HuH-7 (cell line): ENCODE data around the gene DPM1.
"Not testable (repeated sequence)": the region's sequence is repeated elsewhere in the genome, so short reads cannot be mapped to it uniquely, and the experiment has no call there.

ENCODE experiments used
- DNase-seq: peaks from one replicate; pipeline ENCODE4 v3.0.0; 2011; ENCODE audit warnings: low spot score

The DPM1 gene

DNA sequence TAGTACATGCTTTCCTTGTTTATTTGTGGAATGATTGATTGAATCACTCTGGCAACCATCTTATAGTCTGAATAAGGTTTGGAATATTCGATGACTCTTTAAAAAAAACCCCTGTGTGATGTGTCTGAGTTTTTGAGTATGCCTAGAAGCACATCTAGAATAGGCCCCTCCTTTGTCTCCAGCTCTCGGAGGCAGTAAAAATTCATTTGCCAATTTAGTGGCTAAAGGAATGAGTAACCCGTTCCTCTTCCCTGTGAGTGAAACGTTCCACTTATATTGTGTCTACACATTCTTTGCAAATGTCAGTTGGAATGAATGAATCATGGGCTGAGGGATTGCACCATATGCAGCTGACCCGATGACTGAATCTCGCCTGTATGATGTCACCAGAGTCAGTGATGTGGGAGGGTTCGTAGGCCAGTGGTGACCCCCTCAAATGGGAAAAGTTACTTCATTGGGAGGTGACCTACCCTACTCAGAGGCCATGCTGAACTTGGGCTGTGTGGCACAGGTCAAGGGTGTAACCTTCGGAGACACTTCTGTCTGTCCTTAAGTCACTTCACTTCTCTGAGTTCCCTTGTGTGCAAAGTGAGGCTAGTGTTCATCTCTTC is 21.8 kb upstream of the DPM1 start:
- DNase-seq, result no peak

DNA sequence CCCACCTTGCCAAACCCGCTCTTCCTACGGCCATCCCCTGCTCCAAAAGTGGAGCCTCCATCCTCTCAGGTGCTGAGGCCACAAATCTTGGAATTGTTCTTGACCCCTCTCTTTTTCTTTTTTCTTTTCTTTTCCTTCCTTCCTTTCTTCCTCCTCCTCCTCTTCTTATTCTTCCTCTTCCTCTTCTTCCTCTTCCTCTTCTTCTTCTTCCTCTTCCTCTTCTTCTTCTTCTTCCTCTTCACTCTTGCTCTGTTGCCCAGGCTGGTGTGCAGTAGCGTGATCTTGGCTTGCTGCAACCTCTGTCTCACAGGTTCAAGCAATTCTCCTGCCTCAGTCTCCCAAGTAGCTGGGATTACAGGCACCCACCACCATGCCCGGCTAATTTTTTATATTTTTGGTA is 20.2 kb upstream of the DPM1 start:
- not testable (repeated sequence) for DNase-seq

DNA sequence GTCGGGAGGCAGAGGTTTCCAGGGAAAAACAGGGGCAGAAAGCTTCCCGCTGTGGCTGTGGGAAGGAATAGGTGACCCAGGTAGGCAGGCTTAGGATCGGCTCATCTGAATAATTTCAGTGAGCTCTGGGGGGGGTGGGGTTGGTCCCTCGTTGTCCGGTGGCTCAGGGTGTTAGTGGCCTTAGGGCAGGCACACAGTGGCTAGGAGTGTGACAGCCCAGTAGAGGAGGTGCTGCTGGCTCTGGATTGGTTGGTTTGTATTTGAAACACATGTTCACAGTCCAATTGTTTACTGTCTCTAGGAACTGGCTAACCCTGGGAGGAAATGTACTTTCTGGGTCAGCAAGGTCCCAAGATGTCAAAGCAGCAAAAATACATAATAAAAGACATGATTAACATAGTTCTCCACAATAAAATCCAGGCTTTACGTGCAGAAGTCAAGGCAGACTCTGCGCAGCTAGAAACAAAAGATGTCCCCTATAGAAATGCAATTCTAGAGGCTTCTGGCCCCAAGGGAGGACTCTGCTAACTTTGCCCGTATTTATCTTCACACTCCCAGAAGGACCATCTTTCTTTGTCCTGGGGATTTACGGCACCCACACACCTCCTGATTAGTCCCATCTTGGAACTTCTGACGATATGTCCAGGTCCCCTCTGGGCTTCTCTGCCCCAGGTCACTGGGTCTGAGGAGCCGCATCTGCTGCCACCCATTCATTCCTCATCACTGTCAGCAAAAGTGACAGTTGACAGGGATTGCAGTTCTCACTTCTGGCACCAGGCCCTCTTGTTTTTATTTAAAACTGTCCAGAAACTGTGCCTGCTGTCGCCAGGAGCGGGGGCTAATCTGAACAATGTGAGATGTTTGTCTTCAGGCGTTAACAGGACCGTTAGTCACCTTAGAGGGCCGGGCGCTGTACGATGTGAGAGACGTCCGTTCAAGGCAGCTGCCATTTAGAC is 19.0 kb upstream of the DPM1 start:
- no peak for DNase-seq

DNA sequence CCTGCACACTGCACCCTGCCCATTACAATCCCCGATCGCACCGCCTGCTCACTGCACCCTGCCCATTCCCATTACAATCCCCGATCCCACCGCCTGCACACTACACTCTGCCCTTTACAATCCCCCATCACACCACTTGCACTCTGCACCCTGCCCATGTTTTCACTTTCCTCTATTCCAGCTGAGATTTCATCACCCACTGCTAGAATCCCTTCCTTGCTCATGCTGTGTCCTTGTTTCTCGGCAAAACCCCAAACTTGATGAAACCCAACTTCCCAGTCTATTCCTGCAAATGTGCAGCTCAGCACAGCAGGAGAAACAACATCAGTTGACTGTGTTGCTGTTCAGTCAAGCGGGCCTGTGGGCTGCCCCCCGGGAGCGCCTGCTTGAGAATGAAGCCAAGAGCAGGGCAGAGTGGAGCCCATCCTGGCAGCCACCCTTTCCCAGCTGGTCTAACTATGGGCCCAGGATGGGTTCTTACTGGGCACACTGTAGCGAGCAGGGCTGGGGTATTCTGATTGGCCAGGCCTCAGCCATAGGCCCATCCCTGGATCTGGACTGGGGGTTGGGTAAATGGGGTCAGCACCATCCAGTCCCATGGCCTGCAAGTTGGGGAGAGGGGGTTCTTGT is 17.5 kb upstream of the DPM1 start:
- no peak for DNase-seq

DNA sequence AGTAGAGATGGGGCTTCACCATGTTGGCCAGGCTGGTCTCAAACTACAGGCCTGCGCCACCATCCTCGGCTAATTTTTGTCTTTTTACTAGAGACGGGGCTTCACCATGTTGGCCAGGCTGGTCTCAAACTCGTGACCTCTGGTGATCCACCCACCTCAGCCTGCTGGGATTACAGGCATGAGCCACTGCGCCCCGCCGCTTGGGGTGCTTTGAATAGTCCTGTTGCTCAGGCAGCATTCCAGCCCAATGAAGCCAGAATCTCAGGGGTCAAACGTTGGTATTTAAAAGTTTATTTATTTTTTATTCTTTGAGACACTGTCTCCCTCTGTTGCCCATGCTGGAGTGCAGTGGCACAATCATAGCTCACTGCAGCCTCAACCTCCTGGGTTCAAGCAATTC is 11.6 kb upstream of the DPM1 start:
- no peak for DNase-seq

DNA sequence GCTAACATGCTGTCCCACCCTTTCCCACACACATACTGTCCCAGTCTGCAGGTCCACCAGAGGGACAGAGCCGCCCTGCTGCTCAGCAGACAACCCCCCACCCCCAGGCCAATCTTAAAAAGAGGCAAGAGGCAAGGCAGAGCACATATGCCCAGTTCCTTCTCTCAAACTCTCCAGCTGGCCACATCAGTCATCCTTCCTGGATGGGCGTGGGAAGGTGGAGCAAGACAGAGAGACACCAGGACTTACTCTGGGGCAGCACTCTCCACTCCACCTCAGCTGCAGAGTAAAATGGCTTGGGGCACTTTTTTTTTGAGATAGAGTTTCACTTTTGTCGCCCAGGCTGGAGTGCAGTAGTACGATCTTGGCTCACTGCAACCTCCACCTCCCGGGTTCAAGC is 11.1 kb upstream of the DPM1 start:
- DNase-seq, result no peak

DNA sequence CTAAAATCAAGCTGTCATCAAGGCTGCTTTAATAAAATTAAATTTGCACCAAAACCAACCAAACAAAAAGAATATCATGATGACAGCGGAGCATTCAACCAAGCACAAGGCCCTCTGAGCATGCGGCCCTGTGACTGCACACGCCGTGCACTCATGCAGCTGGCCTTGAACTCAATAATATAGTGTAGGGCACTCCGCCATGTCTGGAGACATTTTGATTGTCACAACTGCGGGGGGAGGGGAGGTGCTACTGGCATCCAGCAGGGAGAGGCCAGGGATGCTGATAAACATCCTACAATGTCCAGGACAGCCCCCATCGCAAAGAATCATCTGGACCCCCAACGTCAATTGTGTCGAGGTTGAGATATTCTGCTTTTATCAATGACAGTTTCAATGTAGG is 10.0 kb upstream of the DPM1 start:
- DNase-seq, result no peak

DNA sequence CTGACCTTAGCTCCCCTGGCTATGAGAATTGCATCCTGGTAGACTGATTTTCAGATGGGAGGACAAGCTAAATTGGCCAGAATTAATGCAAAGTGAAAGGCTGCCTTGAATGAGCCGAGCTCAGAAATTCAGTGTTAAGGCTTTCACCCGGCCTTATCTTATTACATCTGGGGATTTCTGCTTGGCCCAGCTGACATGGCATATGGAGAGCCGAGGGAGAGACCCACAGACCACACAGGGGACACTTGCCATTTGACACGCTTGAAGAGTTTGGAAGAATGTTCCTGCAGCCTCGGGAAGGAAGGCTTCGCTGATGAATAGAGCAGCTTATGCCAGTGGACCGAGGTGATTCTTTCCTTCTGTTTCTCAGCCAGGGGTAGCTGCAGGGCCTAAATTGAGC is 9.3 kb upstream of the DPM1 start:
- no peak for DNase-seq

DNA sequence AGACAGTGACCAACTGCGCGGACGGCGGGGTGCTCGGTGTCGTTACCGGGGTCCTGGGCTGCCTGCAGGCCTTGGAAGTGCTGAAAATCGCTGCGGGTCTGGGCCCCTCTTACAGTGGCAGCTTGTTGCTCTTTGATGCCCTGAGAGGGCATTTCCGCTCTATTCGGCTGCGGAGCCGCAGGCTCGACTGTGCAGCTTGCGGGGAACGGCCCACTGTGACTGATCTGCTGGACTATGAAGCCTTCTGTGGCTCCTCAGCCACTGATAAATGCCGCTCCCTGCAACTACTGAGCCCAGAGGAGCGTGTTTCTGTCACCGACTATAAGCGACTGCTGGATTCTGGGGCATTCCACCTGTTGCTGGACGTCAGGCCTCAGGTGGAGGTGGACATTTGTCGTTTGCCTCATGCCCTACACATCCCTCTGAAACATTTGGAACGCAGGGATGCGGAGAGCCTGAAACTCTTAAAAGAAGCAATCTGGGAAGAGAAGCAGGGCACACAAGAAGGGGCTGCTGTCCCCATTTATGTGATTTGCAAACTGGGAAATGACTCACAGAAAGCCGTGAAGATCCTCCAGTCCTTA is 1.3 kb upstream of the DPM1 start:
- DNase-seq, result no peak

DNA sequence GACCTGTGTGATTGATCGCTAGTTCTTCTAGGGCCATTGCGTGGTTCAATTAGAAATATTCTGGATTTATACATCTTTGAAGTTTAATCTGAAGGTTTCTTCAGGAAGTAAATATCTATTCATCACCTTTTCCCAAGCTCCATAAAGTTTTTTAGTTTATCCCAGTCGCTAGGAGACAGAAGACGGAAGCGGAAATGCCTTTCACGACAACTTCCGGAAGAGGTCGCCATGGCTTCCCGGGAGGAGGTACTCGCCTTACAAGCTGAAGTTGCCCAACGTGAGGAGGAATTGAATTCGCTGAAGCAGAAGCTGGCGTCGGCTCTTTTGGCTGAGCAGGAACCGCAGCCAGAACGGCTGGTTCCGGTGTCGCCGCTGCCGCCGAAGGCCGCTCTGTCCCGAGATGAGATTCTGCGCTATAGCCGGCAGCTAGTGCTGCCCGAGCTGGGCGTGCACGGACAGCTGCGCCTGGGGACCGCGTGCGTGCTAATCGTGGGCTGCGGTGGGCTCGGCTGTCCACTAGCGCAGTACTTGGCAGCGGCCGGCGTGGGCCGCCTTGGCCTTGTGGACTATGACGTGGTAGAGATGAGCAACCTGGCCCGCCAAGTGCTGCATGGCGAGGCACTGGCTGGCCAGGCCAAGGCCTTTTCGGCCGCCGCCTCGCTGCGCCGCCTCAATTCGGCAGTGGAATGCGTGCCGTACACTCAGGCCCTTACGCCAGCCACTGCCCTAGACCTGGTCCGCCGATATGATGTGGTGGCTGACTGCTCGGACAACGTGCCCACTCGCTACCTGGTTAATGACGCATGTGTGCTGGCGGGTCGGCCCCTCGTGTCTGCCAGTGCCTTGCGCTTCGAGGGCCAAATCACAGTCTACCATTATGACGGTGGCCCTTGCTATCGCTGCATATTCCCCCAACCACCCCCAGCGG is 547 bp upstream of the DPM1 start, which contains the start of gene MOCS3:
Gene MOCS3, plus strand, starts transcription at position 204 of the 928 bp plus-strand sequence. Its CDS starts 25 bp downstream, at position 229.
- DNase-seq, result peak; percentile 79

DNA sequence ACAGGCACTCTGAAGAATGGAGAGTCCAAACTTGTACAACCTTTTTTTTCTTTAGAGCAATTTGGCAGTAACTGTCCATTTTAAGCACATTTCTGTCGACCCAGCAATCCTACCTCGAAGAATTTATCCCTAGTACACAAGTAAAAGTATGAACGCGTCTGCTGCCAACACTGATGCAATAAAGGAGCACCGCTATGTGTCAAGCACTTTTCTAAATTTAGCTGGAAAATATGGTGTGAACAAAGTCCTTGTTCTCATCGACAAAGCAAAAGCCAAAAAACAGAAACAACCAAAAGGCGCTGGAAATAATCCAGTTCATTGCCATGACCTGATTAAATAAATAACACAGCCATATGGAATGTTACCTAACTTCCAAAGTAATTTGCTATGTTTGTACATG is 1.1 kb downstream of the DPM1 start:
- no peak for DNase-seq

DNA sequence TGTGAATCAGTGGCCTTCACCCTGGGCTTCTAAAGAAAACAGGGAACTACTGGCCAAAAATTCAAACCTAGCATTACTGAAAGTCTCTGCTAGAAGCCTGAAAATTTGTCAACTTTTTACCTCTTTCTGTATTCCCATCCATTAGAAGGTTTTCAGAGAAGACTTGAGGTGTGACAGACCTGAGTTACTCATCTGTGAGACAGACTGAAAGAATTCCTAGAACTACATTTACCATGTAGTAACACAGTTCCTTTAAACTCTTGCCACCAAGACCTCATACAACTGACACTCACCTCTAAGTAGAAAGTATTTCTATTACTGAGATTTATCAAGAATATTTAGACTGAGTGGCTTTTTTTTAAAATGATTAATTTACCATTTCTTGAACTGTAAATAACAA is 4.5 kb downstream of the DPM1 start:
- DNase-seq, result no peak

DNA sequence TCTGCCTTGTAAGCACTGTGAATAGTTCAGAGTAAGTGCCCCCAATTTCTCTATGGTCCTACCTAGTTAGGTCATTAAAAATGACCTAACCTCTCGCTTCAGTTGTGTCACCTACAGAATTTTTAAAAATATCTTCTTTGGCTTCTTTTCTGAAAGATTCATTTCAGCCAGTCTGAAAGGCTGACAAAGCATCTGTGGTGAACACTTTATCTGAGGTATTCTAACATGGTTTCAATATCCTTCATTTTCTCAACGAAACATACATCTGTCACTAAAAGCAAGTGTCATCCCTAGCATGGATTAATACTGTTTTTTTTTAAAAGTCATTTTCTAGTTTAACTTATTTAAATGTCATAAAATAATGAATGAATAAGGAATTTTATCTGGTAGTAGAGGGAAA is 5.1 kb downstream of the DPM1 start:
- no peak for DNase-seq

DNA sequence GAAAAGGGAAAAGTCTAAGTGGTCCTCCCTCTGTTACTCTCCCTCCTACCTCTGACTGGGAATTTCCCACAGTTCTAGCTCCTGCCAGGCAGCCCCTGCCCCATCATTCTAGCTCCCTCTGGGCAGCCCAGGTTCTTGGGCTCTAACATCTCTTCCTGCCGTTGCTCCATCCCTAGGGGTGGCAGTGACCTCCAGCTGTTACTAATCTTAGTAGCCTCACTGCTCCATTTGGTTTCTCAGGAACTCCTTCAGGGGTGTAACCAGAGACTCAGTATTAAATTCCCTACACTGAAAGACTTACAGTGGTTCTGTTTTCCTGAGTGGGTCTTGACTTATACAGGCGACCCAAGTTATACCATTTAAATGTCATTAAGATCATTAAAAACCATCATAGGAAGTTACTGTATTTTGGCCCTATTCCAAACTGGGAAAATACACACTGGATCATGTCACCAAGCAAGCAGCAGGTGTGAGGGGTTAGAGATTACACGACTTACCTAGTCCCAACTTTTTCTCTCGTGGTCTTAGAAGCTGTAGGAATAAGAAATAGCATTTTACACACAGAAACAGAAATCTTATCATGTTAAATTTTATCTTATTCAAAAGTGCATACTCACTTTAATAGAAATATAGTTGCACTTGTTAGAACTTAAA is 10.1 kb downstream of the DPM1 start:
- no peak for DNase-seq

DNA sequence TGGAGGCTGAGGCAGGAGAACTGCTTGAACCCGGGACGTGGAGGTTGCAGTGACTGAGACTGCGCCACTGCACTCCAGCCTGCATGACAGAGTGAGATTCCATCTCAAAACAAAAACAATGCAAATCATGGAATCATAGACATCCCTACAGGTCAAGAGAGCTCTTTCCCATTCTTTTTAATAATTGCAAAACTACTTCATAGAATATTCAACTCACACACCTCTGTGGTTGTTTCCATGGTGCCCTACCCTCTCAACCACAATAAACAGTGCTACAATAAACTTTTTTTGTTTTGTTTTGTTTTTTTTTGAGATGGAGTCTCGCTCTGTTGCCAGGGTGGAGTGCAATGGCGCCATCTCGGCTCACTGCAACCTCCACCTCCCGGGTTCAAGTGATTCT is 15.3 kb downstream of the DPM1 start:
- DNase-seq, result no peak

DNA sequence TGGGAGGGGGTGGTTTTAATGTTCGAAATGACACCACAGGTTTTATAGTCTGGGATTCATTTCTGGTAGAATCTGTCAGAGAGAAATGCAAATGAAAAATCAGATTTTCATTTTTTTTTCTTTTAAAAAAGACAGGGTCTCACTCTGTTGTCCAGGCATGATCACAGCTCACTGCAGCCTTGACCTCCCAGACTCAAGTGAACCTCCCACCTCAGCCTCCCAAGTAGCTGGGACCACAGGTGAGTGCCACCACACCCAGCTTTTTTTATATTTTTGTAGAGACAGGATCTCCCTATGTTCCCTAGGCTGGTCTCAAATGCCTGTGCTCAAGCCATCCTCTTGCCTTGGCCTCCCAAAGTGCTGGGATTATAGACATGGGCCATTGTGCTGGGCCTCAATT is 24.7 kb downstream of the DPM1 start:
- no peak for DNase-seq

DNA sequence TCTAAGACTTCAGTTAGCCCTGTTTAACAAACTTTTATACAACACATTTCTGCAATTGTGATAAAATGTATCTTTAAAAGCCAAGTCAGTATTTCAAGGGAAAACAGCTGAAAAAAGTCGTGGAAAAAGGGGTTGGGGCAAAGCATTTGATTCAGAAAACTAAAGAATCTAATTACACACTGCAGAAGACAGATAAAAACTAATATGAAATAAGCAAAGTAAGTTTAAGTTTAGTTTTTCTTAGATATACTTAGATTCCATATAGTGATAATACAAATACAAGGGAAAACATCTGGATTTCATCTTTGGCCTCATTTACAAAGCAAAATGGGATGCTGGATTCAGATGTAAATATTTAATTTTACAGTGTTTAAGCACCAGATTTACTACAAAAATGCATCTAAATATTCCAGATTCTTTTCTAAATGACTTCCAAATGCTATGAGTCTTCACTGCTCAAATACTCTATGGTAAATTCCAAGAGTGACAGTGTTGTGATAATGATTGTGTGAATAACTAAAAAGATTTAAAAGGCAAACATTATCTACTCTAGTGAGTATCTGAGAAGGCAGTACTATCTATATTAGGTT is 25.5 kb downstream of the DPM1 start:
- no peak for DNase-seq

DNA sequence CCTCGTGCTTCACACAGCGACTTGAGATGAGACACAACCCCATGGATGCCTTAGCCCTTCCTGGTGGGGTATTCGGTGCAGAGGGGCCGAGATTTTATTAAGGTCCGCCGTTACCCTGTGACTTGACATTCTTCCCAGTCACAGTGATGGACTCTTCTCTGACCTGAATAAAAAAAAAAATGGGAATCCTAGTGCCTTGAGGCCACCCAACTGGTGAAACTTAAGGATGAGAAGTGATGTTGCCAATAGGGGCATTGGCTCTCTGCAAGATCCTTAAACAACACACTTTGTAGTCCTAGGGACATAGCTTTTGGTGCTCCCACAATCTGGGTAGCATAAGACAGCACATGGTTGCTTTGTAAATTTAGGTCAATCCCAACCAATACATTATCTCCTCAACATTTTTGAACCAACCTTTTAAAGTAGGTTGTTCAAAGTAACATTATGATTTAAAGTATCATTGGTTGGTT is 26.3 kb downstream of the DPM1 start:
- no peak for DNase-seq

DNA sequence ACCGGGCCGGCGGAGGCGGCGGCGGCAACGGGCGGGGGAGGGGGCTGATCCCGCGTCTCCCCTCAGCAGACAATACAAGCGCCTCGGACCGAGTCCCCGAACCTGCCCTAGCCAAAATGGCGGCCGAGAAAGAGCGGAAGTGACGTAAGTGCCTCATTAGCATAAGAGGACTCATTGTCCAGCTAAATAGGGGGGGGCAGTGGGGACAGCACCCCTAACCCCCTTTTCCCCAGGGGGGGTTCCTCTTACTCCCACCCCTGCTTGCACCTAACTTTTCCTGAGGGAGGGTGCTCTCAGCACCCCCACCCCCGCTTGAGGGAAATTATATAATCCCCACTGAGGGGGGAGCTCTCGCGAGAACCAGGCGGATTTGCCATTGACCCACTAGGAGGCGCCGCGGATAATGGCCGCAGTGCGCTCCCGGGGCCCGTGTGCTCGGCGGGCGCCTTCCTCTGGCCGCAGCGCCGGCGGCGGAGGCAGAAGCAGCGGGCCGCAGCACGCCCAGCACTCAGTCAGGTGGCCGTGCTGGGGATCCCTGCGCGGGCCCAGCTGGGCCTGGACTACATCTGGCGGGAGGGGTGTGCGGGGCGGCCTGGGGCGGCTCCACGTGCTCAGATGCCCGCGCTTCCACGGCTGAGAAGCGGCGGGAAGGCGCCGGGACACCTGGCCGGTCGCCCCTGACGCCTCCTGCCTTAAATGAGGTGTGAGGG is 26.9 kb downstream of the DPM1 start, which contains the start of gene ADNP:
Gene ADNP, minus strand, starts transcription at position 132 of the 710 bp plus-strand sequence. CDS start 27,441 bp downstream, outside the sequence.
- peak; percentile 61 for DNase-seq

DNA sequence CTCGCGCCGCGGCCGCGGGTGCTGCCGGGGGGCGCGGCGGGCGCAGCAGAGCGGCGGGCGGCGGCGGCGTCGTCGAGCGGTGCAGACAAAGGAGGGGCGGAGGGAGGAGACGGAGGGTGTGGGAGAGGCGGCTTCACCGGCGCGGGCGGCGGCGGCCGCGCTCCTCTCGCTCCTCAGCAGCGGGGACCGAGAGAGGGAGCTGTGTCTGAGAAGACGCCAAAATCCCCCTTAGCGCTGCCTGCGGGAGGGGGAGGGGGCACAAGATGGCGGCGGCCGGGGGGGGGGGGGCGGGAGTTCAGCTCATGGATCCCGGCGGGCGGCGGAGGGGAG is 27.4 kb downstream of the DPM1 start:
- peak; percentile 45 for DNase-seq
